Thoracic aorta (tissue), 2 donors: ENCODE results near the gene MRPL44. TPM values are rescaled to one million over a fixed set of nuclear protein-coding genes. Genes with fewer than 3 reads are reported as not detected.

ENCODE experiments used
- ATAC-seq: fragments of 150-250 bp; one replicate; pipeline ENCODE4 v1.8.0; 2017; ENCODE audit warnings: low read depth; ENCODE audit not compliant: insufficient number of reproducible peaks, low FRiP score
- DNase-seq: peaks from one replicate; pipeline ENCODE4 v3.0.0-alpha.2; 2020; ENCODE audit warnings: low spot score
- H3K27ac ChIP-seq, 2 donors: fragments of 200-600 bp; sonication (generic); 1 replicate in 1 of 2; 2 replicates in 1 of 2; pipeline ENCODE4 v1.5.1; 2016; ENCODE audit warnings: mild to moderate bottlenecking in 2 of 2, moderate library complexity in 2 of 2
- H3K27me3 ChIP-seq: fragments of 200-600 bp; sonication (generic); replicated peaks from 2 replicates; pipeline ENCODE4 v1.6.0; 2016; ENCODE audit warnings: mild to moderate bottlenecking; ENCODE audit not compliant: insufficient read depth
- H3K36me3 ChIP-seq: fragments of 200-600 bp; sonication (generic); one replicate; pipeline ENCODE4 v1.5.1; 2016
- H3K4me1 ChIP-seq, 2 donors: fragments of 200-600 bp; sonication (generic); 1 replicate in 1 of 2; 2 replicates in 1 of 2; pipeline versions ENCODE4 v1.5.1 to v1.6.0; 2016; ENCODE audit warnings: low read depth in 2 of 2, mild to moderate bottlenecking in 1 of 2; ENCODE audit not compliant: control insufficient read depth in 1 of 2
- H3K4me3 ChIP-seq: fragments of 200-600 bp; sonication (generic); 2 replicates; pipeline ENCODE4 v1.5.1; 2016; ENCODE audit warnings: mild to moderate bottlenecking
- H3K9me3 ChIP-seq: fragments of 200-600 bp; sonication (generic); 2 replicates; pipeline ENCODE4 v1.5.1; 2016
- total RNA-seq, 2 donors: library from RNA; depleted of rRNA; stranded (reverse); fragments of >200 nt; gene quantifications; one replicate each; pipeline versions ENCODE4 v1.1.0 to v1.2.3, GENCODE V29; 2016
- TF ChIP-seq, protein P1 (sequence below): fragments of 200-600 bp; sonication (generic); IDR thresholded peaks from one replicate; pipeline ENCODE4 v1.5.1; 2019; ENCODE audit warnings: antibody characterized with exemption

Gene MRPL44
- total RNA-seq, 2 donors from 2014 or later, result 20.5 to 22.7 TPM

GRCh38 chr2:223969856-223970255 is 12.6 kb downstream of the MRPL44 start:
- no peaks in the 10 kb centered on the region for H3K9me3 ChIP-seq
- no peaks in the 10 kb centered on the region for H3K4me1 ChIP-seq
- ATAC-seq, result no peak
- H3K4me3 ChIP-seq, result no peak overlapping the region
- no peak overlapping the region for H3K27ac ChIP-seq
- DNase-seq, result no peak
- H3K36me3 ChIP-seq, result peaks cover 14% of the 10 kb centered on the region
- TF ChIP-seq, protein P1, sequence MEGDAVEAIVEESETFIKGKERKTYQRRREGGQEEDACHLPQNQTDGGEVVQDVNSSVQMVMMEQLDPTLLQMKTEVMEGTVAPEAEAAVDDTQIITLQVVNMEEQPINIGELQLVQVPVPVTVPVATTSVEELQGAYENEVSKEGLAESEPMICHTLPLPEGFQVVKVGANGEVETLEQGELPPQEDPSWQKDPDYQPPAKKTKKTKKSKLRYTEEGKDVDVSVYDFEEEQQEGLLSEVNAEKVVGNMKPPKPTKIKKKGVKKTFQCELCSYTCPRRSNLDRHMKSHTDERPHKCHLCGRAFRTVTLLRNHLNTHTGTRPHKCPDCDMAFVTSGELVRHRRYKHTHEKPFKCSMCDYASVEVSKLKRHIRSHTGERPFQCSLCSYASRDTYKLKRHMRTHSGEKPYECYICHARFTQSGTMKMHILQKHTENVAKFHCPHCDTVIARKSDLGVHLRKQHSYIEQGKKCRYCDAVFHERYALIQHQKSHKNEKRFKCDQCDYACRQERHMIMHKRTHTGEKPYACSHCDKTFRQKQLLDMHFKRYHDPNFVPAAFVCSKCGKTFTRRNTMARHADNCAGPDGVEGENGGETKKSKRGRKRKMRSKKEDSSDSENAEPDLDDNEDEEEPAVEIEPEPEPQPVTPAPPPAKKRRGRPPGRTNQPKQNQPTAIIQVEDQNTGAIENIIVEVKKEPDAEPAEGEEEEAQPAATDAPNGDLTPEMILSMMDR, result no peak
- H3K27me3 ChIP-seq, result no peaks in the 10 kb centered on the region

GRCh38 chr2:223970343-223971128 is 13.3 kb downstream of the MRPL44 start:
- ATAC-seq (no peak), DNase-seq (no peak)
- Histone ChIP-seq H3K27ac (no peak overlapping the region), H3K4me1 (no peaks in the 10 kb centered on the region), H3K36me3 (peaks cover 11% of the 10 kb centered on the region), H3K27me3 (no peaks in the 10 kb centered on the region), H3K9me3 (no peaks in the 10 kb centered on the region), H3K4me3 (no peak overlapping the region)
- TF ChIP-seq, protein P1, result peak; percentile 86

DNA sequence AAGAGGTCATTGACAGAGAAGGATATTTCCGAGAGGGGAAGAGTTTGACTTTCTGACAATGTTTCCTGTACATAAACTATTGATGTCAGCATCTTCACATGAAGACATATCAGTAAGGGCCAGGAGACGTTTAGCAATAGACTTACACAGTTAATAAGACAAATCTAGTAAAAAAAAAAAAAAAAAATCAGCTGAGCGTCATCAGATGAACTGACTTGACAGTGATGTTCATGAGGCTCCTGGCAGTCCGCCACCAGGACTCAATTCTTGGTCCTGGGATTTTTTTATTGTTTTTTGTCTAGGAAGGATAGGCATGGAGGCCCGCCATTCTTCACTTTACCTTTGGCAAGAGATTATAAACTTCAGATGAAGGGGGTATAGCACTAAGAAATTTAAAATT is 14.5 kb downstream of the MRPL44 start:
- Histone ChIP-seq H3K36me3 (peaks cover 11% of the 10 kb centered on the region), H3K4me1 (no peaks in the 10 kb centered on the region), H3K9me3 (no peaks in the 10 kb centered on the region), H3K4me3 (no peak overlapping the region), H3K27me3 (no peaks in the 10 kb centered on the region), H3K27ac (no peak overlapping the region)
- ATAC-seq, result no peak
- TF ChIP-seq, protein P1, result no peak
- DNase-seq, result no peak

DNA sequence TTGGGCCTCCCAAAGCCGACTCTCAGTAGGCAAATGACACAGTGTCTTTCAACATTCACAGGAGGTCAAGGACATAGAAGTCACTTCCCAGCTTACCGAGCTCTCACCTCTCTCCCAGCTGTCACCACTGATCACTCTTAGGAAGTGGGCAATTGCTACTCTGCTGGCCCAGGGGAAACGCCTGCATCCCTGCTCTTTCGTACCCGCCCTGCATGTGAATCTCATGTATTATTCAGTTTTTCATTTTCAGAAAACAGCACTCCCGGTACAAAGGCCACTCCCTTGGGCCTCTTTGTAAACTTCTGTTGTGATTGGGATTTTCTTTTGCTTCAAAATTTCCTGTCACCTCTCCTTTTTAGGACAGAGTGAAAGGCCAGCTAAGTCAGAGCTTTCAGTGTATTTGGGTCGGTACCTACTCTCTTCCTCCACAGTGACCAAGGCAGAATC is 15.4 kb downstream of the MRPL44 start:
- Histone ChIP-seq H3K4me1 (no peaks in the 10 kb centered on the region), H3K27me3 (no peaks in the 10 kb centered on the region), H3K36me3 (peaks cover 5% of the 10 kb centered on the region), H3K27ac (no peak overlapping the region), H3K9me3 (no peaks in the 10 kb centered on the region), H3K4me3 (no peak overlapping the region)
- DNase-seq (no peak), ATAC-seq (no peak)
- TF ChIP-seq, protein P1, result no peak

DNA sequence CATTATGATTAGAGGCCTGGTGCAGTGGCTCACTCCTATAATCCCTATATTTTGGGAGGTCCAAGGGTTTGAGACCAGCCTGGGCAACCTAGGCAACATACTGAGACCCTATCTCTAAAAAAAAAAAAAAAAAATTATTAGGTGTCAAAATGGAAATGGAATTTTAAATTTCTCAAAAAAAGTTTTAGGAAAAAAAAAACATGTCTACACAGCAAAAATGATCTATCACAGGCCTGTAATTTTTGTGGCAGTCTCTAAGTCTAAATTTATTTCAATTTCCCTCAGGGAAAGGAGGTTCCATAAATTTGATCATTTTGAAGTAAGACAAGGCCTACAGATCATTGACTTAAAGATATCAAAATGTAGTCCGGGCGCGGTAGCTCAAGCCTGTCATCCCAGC is 16.3 kb downstream of the MRPL44 start:
- Histone ChIP-seq H3K4me3 (no peak overlapping the region), H3K4me1 (no peaks in the 10 kb centered on the region), H3K27me3 (no peaks in the 10 kb centered on the region), H3K9me3 (no peaks in the 10 kb centered on the region), H3K27ac (no peak overlapping the region), H3K36me3 (peaks cover under 1% of the 10 kb centered on the region)
- DNase-seq (no peak), ATAC-seq (no peak)
- TF ChIP-seq, protein P1, result no peak
